AG08395 (cell line): ENCODE data around the gene KIF19.
"Not testable (repeated sequence)": the region's sequence is repeated elsewhere in the genome, so short reads cannot be mapped to it uniquely, and the experiment has no call there.

ENCODE experiments used
- DNase-seq: peaks from one replicate; pipeline ENCODE4 v3.0.0; 2012; ENCODE audit warnings: mixed read lengths, low spot score

The KIF19 gene

GRCh38 chr17:74325743-74326379 lies at the start of gene KIF19:
Gene KIF19 (plus strand): TSS chr17:74326226. CDS start chr17:74326350, 124 bp downstream.
- DNase-seq = peak; percentile 25

GRCh38 chr17:74276541-74277009 lies 49.5 kb upstream of the KIF19 start:
- DNase-seq = no peak

GRCh38 chr17:74277935-74278334 lies 48.1 kb upstream of the KIF19 start:
- no peak for DNase-seq

- not testable (repeated sequence) for DNase-seq
Observed at GRCh38 chr17:74279617-74280016, 46.4 kb upstream of the KIF19 start.

- no peak for DNase-seq
Observed at GRCh38 chr17:74280093-74280513, 45.9 kb upstream of the KIF19 start.

GRCh38 chr17:74281799-74282198 lies 44.2 kb upstream of the KIF19 start:
- DNase-seq = no peak

GRCh38 chr17:74282274-74282586 lies 43.8 kb upstream of the KIF19 start:
- DNase-seq = not testable (repeated sequence)

- DNase-seq = no peak
Observed at GRCh38 chr17:74282587-74283370, 43.2 kb upstream of the KIF19 start.

- DNase-seq = no peak
Observed at GRCh38 chr17:74283371-74283673, 42.7 kb upstream of the KIF19 start.

- no peak for DNase-seq
Observed at GRCh38 chr17:74287031-74287602, 38.9 kb upstream of the KIF19 start.

GRCh38 chr17:74288785-74289184 lies 37.2 kb upstream of the KIF19 start:
- DNase-seq = no peak

GRCh38 chr17:74289688-74290087 lies 36.3 kb upstream of the KIF19 start:
- DNase-seq = no peak

- DNase-seq = no peak
Observed at GRCh38 chr17:74290340-74290739, 35.7 kb upstream of the KIF19 start.

GRCh38 chr17:74292495-74292894 lies 33.5 kb upstream of the KIF19 start:
- DNase-seq = no peak

- no peak for DNase-seq
Observed at GRCh38 chr17:74295625-74296547, 30.1 kb upstream of the KIF19 start.

- peak; percentile 34 for DNase-seq
Observed at GRCh38 chr17:74296548-74296936, 29.5 kb upstream of the KIF19 start.

GRCh38 chr17:74297941-74298340 lies 28.1 kb upstream of the KIF19 start:
- no peak for DNase-seq

- DNase-seq = no peak
Observed at GRCh38 chr17:74298778-74299177, 27.2 kb upstream of the KIF19 start.

- no peak for DNase-seq
Observed at GRCh38 chr17:74299226-74300009, 26.6 kb upstream of the KIF19 start.

- no peak for DNase-seq
Observed at GRCh38 chr17:74303305-74303704, 22.7 kb upstream of the KIF19 start.

GRCh38 chr17:74304184-74304583 lies 21.8 kb upstream of the KIF19 start:
- DNase-seq = no peak
